Pancreas (tissue), 10 donors: ENCODE results near the gene GPR33. TPM values are rescaled to one million over a fixed set of nuclear protein-coding genes. Genes with fewer than 3 reads are reported as not detected.
"Not testable (repeated sequence)": the region's sequence is repeated elsewhere in the genome, so short reads cannot be mapped to it uniquely, and the experiment has no call there.

Experiments used
- ATAC-seq, 4 donors: fragments of 200-7000 bp; cut with Tn5 transposase; one replicate each; pipeline versions ENCODE4 v1.8.0 to v1.9.1; 2020; ENCODE audit warnings: mild to moderate bottlenecking in 4 of 4, moderate library complexity in 4 of 4
- DNase-seq, 6 donors: peaks; one replicate each; pipeline ENCODE4 v3.0.0-alpha.2; 2020
- FAIRE-seq: peaks from 2 replicates; lab custom pipeline; 2012; peaks lifted over from hg19 to GRCh38; lab: Jason Lieb, UNC
- H3K27ac ChIP-seq, 4 donors: fragments of 200-600 bp; sonication (generic); 1 replicate in 3 of 4; 2 replicates in 1 of 4; pipeline versions ENCODE4 v1.5.0 to v1.8.0; 2020
- H3K27me3 ChIP-seq, 4 donors: fragments of 200-600 bp; one replicate each; pipeline ENCODE4 v1.8.0; 2021
- H3K36me3 ChIP-seq, 3 donors: fragments of 200-600 bp; sonication (generic) in 1 of 3; one replicate each; pipeline versions ENCODE4 v1.5.0 to v1.8.0; 2020 to 2021
- H3K4me1 ChIP-seq, 3 donors: fragments of 200-600 bp; one replicate each; pipeline ENCODE4 v1.8.0; 2021
- H3K4me3 ChIP-seq, 4 donors: fragments of 200-600 bp; sonication (generic) in 2 of 4; one replicate each; pipeline versions ENCODE4 v1.5.0 to v1.8.0; 2020 to 2021
- H3K9me3 ChIP-seq, 4 donors: fragments of 200-600 bp; one replicate each; pipeline ENCODE4 v1.8.0; 2021
- WGBS, 2 donors: extraction: QIAGEN DNeasy Blood & Tissue Kit; methylation state at CpG; one replicate each; pipeline ENCODE4 v1.1.7; 2013; 5-methylcytosine and 5-hydroxymethylcytosine counted together
- intact Hi-C, 3 donors: fragments of 100-400 bp; cut with DNase I; formaldehyde crosslinking; loops; one replicate each; pipeline versions ENCODE4 v1.11.1 to v1.14.2; 2022
- polyA plus RNA-seq, 2 donors: library from polyadenylated mRNA; stranded (reverse); fragments of 200-250 nt; gene quantifications; one replicate each; pipeline ENCODE4 v1.2.3, GENCODE V29; 2013
- total RNA-seq, 6 donors: library from RNA; stranded (reverse); fragmentation: NEBNext Ultra II Directional in 4 of 6; extraction: Animal tissue kit (Norgen Biotek cat#: 25700) in 4 of 6; gene quantifications; one replicate each; pipeline versions ENCODE4 v1.2.1 to v1.2.4, GENCODE V29; 2021 to 2023
- TF ChIP-seq, protein P1 (sequence below), 4 donors: fragments of 200-600 bp; sonication (generic) in 3 of 4; IDR thresholded peaks; one replicate each; pipeline versions ENCODE4 v1.5.0 to v1.8.0; 2021; ENCODE audit warnings: antibody characterized with exemption in 4 of 4
- donor health status: healthy with polysubstance abuse.
- donor health status: DM: no; HTN: no; CAD: no; lungs with moderate emphysema.
- donor health status: DM: no; HTN: no; CAD: no.
- donor health status: control.
- donor health status: control.
- donor health status: Bipolar disorder and iron deficiency.
- donor health status: DM: yes; HTN: yes; CAD: no.
- donor health status: DM: no; HTN: no; CAD: no.
- donor health status: DM: no; HTN: no; CAD: no.
- donor health status: DM: yes; HTN: yes; CAD: no.

The GPR33 gene
- total and polyA plus RNA-seq, 8 donors: not detected

DNA sequence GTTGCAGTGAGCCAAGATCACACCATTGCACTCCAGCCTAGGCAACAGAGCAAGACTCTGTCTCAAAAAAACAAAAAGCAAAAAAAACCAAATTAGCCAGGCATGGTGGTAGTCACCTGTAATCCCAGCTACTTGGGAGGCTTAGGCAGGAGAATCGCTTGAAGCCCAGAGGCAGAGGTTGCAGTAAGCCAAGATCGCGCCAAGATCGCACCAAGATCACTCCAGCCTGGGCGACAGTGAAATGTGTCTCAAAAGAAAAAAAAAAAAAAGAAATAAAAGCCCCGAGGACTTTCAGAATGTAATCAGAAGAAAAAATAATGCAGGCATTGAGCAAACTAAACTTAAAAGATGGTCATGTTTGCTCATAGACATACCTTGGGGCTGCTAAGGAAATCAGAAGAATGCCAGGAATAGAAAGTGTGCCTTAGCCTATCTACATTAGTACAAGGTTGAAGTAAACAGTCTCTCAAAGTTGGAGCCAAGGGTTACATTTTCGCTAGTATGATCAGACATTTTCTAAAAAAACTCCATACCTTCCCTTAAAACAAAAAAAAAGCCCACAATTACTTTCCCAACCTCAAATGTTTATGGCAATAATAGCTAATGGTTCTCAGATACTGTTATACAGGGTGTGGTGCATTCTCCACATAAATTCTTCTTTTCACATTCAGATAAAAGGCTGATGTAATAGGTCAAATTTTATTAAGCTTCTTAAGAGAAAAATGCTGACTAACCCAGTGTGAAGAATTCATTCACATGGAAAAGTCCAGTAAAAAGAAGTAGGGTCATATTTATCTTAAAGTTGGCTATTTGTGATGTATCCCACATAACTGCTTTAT, 46.3 kb downstream of the GPR33 start:
- Histone ChIP-seq H3K27ac (no peak overlapping the region), H3K4me1 (peaks cover 0 to 4% (median 0%) of the 10 kb centered on the region in 3 donors), H3K27me3 (no peaks in the 10 kb centered on the region), H3K4me3 (no peak overlapping the region), H3K36me3 (no peaks in the 10 kb centered on the region), H3K9me3 (no peaks in the 10 kb centered on the region)
- FAIRE-seq (no peak), DNase-seq (no peak), ATAC-seq (peak; percentile 61 to 89 (median 66))
- TF ChIP-seq, protein P1, sequence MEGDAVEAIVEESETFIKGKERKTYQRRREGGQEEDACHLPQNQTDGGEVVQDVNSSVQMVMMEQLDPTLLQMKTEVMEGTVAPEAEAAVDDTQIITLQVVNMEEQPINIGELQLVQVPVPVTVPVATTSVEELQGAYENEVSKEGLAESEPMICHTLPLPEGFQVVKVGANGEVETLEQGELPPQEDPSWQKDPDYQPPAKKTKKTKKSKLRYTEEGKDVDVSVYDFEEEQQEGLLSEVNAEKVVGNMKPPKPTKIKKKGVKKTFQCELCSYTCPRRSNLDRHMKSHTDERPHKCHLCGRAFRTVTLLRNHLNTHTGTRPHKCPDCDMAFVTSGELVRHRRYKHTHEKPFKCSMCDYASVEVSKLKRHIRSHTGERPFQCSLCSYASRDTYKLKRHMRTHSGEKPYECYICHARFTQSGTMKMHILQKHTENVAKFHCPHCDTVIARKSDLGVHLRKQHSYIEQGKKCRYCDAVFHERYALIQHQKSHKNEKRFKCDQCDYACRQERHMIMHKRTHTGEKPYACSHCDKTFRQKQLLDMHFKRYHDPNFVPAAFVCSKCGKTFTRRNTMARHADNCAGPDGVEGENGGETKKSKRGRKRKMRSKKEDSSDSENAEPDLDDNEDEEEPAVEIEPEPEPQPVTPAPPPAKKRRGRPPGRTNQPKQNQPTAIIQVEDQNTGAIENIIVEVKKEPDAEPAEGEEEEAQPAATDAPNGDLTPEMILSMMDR (IDR thresholded peaks at IDR 0.05): no peak
- 48 to 55% methylated on average over 7 of the region's 7 CpGs for WGBS, 2 donors
- intact Hi-C loops: no loop called here

DNA sequence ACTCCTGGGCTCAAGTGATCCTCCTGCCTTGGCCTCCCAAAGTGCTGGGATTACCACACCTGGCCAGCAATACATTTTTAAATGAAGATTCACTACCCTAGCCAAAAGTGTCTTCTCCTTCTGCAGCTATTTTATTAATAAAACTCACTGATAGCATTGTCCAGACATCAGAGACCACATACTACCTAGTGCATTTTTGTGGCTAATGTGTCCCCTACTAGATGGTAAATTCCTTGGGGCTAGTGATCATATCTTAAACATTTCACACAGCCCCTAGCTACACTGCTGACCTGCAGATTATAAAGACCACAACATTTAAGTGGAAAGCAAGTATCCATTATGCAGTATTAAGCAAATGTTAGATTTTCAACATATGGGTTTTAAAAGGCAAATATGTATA, 47.6 kb downstream of the GPR33 start:
- Histone ChIP-seq H3K27ac (no peak overlapping the region), H3K27me3 (no peaks in the 10 kb centered on the region), H3K4me3 (no peak overlapping the region), H3K9me3 (no peaks in the 10 kb centered on the region), H3K4me1 (peaks cover 0 to 4% (median 0%) of the 10 kb centered on the region in 3 donors), H3K36me3 (no peaks in the 10 kb centered on the region)
- intact Hi-C loops: no loop called here
- DNase-seq (no peak), FAIRE-seq (no peak), ATAC-seq (no peak)
- TF ChIP-seq, protein P1 (IDR thresholded peaks at IDR 0.05): no peak

DNA sequence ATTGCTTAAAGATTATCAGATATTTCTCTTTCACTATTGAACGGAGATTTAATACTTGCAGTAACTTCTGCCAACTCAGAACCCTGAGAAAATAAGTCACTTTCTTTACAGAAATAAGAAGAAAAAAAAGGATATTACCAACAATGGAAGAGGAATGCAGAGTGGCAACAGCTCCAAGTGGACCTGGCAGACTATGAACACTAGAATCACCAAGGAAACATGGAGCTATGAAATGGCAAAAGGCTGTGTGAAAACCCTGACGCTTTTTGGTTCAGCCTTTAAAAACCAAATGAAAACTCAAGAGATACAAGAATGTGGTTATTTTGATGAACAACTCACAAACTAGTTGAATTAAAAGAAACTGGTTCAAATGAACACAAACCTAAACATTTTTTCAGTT, 48.3 kb downstream of the GPR33 start:
- Histone ChIP-seq H3K4me1 (peaks cover 0 to 4% (median 0%) of the 10 kb centered on the region in 3 donors), H3K36me3 (no peaks in the 10 kb centered on the region), H3K9me3 (no peaks in the 10 kb centered on the region), H3K27ac (no peak overlapping the region), H3K4me3 (no peak overlapping the region), H3K27me3 (no peaks in the 10 kb centered on the region)
- intact Hi-C loops: no loop called here
- no peak for FAIRE-seq
- ATAC-seq: no peak
- TF ChIP-seq, protein P1 (IDR thresholded peaks at IDR 0.05): no peak
- no peak for DNase-seq
- WGBS, 2 donors: 87 to 91% methylated on average over 2 of the region's 2 CpGs

DNA sequence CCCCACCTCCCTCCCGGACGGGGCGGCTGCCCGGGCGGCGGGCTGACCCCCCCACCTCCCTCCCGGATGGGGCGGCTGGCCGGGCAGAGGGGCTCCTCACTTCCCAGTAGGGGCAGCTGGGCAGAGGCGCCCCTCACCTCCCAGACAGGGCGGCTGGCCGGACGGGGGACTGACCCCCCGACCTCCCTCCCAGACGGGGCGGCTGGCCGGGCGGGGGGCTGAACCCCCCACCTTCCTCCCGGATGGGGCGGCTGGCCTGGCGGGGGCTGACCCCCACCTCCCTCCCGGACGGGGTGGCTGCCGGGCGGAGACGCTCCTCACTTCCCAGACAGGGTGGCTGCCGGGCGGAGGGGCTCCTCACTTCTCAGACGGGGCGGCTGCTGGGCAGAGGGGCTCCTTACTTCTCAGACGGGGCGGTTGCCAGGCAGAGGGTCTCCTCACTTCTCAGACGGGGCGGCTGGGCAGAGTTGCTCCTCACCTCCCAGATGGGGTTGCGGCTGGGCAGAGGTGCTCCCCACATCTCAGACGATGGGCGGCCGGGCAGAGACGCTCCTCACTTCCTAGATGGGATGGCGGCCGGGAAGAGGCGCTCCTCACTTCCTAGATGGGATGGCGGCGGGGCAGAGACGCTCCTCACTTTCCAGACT, 50.7 kb downstream of the GPR33 start:
- WGBS, 2 donors: 96 to 98% methylated on average over 10 to 35 of the region's 45 CpGs
- DNase-seq, H3K9me3 ChIP-seq, H3K36me3 ChIP-seq, FAIRE-seq, intact Hi-C loops, H3K4me3 ChIP-seq, H3K27ac ChIP-seq, H3K27me3 ChIP-seq, H3K4me1 ChIP-seq, ATAC-seq: not testable (repeated sequence)

DNA sequence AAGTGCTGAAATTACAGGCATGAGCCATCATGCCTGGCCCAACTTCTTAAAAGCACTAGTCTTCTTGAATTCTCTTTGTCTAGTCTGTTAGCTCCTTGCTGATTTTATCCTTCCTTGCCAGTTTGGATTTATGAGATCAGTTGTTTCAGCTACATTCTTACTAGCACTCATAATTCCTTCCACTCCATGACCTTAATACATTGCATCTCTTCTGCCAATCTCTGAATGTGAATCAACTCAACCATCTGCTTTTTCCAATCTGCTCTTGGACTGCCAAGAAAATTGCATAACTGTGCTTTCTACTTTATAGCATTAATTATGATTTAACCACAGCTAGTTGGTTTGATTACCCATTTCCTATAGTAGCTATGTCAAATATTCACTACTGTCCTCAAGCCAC, 52.6 kb downstream of the GPR33 start:
- H3K27ac ChIP-seq: no peak overlapping the region
- no peak overlapping the region for H3K4me3 ChIP-seq
- no peaks in the 10 kb centered on the region for H3K27me3 ChIP-seq
- H3K36me3 ChIP-seq: no peaks in the 10 kb centered on the region
- TF ChIP-seq, protein P1 (IDR thresholded peaks at IDR 0.05): no peak
- DNase-seq: no peak
- H3K4me1 ChIP-seq: no peaks in the 10 kb centered on the region
- no peak for ATAC-seq
- no peaks in the 10 kb centered on the region for H3K9me3 ChIP-seq
- intact Hi-C loops: no loop called here
- no peak for FAIRE-seq

Other genes with a start within 250 kb of the GPR33 start
- 10 to 100 TPM in 4 of 6 donors, 1 to 10 TPM in 2; 8.0 to 18.3 (median 11.5) TPM for gene HEATR5A, start 67.5 kb downstream of the GPR33 start, total RNA-seq
- 1 to 10 TPM; 4.3 to 5.8 TPM for gene HEATR5A, start 67.5 kb downstream of the GPR33 start, polyA plus RNA-seq
- 10 to 100 TPM in 2 of 6 donors, 1 to 10 TPM in 4; 4.6 to 11.0 (median 9.4) TPM for gene DTD2, start 30.5 kb downstream of the GPR33 start, total RNA-seq
- gene DTD2, start 30.5 kb downstream of the GPR33 start, polyA plus RNA-seq: 1 to 10 TPM; 5.5 TPM
- gene NUBPL, start 73.4 kb upstream of the GPR33 start, total RNA-seq: 1 to 10 TPM; 4.3 to 7.0 (median 5.5) TPM
- 1 to 10 TPM; 2.1 to 3.9 TPM for gene NUBPL, start 73.4 kb upstream of the GPR33 start, polyA plus RNA-seq